Cardiac fibroblast (primary cell): ENCODE results near the gene BCOR.

Experiments used
- DNase-seq, 2 donors: peaks; one replicate each; pipeline versions ENCODE4 v3.0.0 to v3.0.0-alpha.2; 2010; ENCODE audit warnings: low read depth in 2 of 2
- H3K4me3 ChIP-seq, 2 donors: replicated peaks in 1 of 2; 1 replicate in 1 of 2; 2 replicates in 1 of 2; pipeline ENCODE4 v1.5.1; 2011; ENCODE audit warnings: low read depth in 2 of 2, low read length in 2 of 2, mild to moderate bottlenecking in 2 of 2, moderate library complexity in 1 of 2
- TF ChIP-seq, protein P1 (sequence below): IDR thresholded peaks from one replicate; pipeline ENCODE4 v1.5.1; 2011; ENCODE audit warnings: low read depth, mild to moderate bottlenecking, low read length, inconsistent platforms

Gene BCOR

DNA sequence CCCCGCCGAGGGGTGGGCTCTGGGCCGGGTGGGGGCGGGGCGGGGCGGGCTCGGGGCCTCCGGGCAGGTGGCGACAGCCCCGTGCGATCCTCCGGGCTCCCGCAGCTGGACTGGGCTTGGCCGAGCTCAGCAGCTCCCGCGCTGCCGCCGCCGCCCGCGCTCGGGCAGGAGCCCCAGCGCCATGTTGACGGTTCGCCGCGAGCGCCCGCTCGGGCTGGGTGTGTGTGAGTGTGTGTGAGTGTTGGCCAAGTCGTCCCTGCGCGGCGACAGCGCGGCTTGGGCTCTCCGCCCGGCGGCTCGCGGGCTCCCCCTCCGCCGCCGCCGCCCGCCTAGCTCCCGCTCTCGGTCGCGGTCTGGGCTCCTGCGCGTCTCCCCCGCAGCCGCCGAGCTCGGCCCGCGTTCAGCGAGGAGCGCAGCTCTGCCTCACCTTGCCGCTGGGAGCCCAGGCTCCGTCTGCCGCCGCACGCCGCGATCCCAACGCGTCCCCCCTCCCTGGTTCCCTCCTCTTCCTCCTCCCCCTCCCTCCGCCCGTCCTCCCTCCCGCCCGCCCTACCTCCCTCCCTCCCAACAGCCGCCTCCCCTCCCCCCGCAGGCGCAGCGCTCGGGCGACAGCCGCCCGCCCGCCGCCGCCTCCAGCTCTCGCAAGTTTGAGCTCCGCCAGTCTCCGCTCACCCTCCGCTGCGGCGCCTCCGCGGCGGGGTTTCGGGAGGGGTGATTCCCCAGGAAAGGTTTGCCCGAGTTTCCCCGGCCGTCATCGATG lies at the start of gene BCOR:
Gene BCOR, minus strand, starts transcription at position 455 of the 760 bp plus-strand sequence. CDS start 20,029 bp downstream, outside the sequence.
- TF ChIP-seq, protein P1, sequence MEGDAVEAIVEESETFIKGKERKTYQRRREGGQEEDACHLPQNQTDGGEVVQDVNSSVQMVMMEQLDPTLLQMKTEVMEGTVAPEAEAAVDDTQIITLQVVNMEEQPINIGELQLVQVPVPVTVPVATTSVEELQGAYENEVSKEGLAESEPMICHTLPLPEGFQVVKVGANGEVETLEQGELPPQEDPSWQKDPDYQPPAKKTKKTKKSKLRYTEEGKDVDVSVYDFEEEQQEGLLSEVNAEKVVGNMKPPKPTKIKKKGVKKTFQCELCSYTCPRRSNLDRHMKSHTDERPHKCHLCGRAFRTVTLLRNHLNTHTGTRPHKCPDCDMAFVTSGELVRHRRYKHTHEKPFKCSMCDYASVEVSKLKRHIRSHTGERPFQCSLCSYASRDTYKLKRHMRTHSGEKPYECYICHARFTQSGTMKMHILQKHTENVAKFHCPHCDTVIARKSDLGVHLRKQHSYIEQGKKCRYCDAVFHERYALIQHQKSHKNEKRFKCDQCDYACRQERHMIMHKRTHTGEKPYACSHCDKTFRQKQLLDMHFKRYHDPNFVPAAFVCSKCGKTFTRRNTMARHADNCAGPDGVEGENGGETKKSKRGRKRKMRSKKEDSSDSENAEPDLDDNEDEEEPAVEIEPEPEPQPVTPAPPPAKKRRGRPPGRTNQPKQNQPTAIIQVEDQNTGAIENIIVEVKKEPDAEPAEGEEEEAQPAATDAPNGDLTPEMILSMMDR, result no peak
- peak; percentile 61 to 75 for DNase-seq
- peak within 1 kb of the TSS; percentile 58 to 64 for H3K4me3 ChIP-seq

DNA sequence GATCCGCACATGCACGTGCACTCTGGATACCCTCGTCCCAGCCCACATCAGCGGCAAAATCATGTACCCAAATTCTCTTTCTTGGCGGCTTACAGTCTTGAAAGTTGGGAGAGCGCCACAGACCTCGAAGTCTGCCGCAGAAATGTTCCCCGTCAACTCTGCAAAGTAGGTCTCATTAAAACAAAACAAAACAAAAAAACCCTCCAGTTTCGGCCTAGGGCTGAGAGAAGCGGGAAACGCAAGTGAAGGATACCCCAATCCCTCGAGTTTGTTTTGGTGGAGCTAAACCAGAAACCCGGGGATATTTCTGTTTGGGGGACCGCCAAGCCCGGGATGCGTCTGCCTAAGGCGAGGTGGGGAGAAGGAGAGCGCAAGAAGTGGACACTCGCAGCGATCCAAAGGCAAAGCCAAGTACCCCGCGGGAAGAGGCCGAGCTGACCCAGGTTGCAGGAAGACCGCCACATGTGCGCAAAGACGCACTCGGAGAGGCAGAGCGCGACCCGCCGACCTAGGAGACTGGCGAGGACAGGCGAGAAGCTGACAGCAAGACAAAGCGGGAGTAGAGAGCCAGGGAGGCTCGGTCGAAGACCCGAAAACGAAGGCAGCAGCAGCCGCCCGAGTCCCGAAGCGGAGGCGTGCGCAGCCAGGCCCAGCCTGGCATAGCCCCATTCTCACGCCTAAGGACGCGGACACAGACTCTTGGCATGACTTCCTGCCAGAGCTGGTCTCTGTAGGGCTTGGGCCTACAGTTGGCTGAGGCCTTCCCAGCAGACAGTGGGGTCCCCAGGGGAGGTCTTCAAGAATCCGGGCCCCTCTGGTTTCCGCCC lies 49.6 kb upstream of the BCOR start:
- no peak for DNase-seq
- TF ChIP-seq, protein P1, result no peak
- no peak overlapping the region for H3K4me3 ChIP-seq

DNA sequence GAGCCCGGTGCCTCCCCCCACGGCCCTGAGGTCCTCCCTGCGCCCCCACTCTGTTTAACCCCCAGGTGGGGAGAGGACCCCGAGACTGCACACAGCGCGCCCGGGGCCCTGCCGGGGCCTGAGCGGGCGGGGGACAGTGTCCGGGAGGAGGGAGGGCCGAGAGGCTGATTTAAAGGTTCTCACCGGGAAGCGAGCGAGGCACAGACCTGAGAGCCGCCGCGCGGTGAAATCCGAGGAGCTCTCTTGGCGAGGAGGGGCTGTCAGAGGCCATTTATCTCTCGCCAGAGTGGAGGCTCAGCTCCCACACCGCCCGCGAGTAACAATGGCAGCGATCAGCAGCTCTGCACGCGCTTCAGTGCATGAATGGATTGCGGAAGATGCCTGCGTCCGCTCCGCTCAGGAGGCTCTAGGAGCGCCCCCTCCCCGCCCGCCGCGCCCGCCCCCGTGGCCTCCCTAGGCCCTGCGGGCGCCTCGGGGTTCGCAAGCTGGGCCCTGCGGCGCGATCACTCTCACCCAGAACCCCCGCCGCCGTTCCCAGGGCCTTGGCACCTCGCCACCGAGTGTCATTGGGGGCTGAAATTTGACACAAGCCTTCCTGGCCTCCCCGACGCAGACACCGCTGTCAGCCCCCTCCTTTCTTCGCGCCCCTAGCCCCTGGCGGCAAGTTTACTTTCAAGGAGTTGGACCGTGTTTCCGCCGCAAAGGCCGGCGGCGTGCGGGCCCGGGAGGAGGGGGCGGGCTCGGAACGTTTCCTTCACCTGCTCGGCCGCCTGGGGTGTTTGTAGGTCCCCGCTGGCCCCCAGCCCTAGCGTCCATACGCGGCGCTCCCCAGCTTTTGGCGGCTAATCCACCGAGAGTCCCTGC lies 48.7 kb upstream of the BCOR start:
- DNase-seq, result peak in 1 of 2 donors; percentile 23
- H3K4me3 ChIP-seq, result peak overlapping the region; percentile 43 to 44
- TF ChIP-seq, protein P1, result no peak

DNA sequence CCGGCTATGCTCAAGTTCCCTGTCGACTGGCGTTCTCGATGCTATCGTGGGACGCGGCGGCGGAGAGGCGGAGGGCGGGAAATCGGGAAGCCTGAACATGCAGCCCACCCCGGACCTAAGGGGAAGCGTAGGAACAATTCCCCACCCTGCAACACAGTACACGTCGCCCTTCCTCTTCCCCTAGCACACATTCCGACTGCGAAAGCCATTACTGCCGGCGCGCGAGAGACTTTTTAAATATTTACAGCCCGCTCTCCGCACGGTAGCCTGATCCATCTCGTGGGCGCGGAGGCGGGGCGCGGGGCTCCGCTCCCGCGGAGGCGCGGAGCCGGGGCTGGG lies 48.1 kb upstream of the BCOR start:
- H3K4me3 ChIP-seq, result peak overlapping the region; percentile 43 to 44
- DNase-seq, result no peak
- TF ChIP-seq, protein P1, result no peak

DNA sequence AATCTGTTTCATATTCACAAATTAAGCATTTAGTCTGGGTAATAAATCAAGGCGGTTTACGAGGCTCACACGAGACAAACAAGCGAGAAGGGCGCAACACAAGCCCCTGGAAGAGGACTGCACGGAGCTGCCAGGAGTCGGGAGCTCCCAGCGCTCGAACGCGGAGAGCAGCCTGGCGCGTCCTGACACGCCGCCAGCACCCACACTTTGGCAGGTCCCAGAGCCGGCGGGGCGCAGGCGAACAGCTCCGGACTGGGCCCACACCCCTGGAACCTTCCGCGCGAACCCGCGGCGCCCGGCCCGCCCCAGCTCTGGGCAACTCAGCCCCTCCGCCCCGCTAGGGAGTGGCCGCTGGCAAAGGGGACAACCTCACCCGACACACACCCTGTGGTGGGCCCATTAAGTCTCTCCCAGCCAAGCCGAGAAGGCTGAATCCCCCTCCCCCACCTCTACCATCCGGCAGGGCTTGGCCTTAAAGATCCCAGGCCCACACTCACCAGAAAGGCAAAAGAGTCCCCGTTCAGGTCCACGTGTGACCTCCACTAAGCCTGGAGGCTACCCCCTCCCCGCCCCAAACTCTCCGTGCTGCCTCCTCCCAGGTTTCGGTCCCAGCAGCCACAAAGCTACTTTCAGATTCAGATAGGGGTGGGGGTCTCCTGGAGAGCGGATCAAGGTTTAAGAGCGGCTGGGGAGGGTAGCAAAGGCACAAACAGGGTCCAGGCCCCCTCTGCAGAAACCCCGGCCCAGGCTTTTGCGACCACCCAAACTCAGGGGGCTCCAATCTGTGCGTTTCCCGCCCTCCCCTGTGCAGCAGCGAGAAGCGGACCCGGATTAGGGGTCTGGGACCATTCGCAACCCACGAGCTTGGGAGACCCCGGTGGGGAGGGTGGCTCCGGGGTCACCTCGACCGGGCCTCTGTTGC lies 47.5 kb upstream of the BCOR start:
- peak overlapping the region; percentile 43 to 44 for H3K4me3 ChIP-seq
- TF ChIP-seq, protein P1, result no peak
- no peak for DNase-seq
